HL-60 (cell line): ENCODE results near the gene DBX1.

Source experiments
- DNase-seq, 2 experiments: peaks; one replicate each; pipeline ENCODE4 v3.0.0-alpha.2; 2010 to 2020; ENCODE audit warnings: low read depth in 1 of 2, low spot score in 1 of 2
- H3K27ac ChIP-seq: fragments of 250-450 bp; sonication (Bioruptor Pico); replicated peaks from 2 replicates; pipeline ENCODE4 v1.5.1; 2020; ENCODE audit warnings: mild to moderate bottlenecking, moderate library complexity
- H3K27me3 ChIP-seq: fragments of 250-450 bp; sonication (Bioruptor Pico); 2 replicates; pipeline ENCODE4 v1.5.1; 2021; ENCODE audit warnings: mild to moderate bottlenecking, moderate library complexity; ENCODE audit not compliant: insufficient read depth, poor library complexity, severe bottlenecking
- H3K4me3 ChIP-seq: replicated peaks from 2 replicates; pipeline ENCODE4 v1.5.1; 2011; ENCODE audit warnings: mild to moderate bottlenecking, control low read depth, low read length; ENCODE audit not compliant: insufficient read depth
- GABPA ChIP-seq: IDR thresholded peaks from 2 replicates; pipeline ENCODE4 v1.6.1; 2012; ENCODE audit warnings: low read depth
- POLR2AphosphoS5 ChIP-seq: IDR thresholded peaks from 2 replicates; pipeline ENCODE4 v1.6.1; 2012; ENCODE audit warnings: low read depth
- SPI1 ChIP-seq: IDR thresholded peaks from 2 replicates; pipeline ENCODE4 v1.6.1; 2012; ENCODE audit warnings: low read depth, mild to moderate bottlenecking, borderline replicate concordance
- TF ChIP-seq, protein P1 (sequence below): IDR thresholded peaks from 2 replicates; pipeline ENCODE4 v1.6.1; 2012; ENCODE audit warnings: low read depth; ENCODE audit not compliant: insufficient replicate concordance
- TF ChIP-seq, protein P2 (sequence below): IDR thresholded peaks from one replicate; pipeline ENCODE4 v1.5.1; 2011; ENCODE audit warnings: low read length, control low read depth, inconsistent platforms; ENCODE audit not compliant: insufficient read depth

Gene DBX1

DNA sequence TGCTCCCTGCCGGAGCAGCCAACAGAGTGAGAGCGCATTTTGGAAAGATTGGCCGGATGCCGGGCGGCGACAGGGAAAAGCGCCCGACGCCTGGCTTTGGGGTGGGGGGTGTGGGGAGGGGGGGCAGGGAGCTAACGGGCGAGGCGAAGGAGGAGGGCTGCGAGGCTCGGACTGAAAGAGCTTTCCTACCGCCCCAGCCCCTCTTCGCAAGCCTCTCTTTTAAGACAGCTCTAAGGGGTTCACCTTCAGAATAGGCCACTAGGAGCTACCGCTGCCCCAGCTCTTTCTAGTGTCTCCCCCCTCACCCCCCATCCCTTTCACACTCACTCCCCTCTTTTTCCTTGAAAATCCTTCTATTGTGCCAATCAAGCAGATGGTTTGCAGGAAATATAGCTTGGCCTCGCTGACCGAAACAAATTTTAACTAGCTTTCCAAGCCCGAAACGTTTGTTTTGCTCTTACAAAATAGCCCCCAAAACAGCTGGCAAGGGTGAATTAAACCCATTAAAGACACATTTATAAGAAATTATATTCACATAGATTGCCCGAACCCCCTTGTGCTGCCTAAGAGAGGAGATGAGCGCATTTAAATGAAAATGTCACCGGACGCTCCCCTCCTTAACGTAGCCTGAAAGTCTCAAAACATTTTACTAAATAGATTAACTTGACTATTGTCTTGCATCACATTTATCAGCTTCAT is 3.7 kb upstream of the DBX1 start:
- Histone ChIP-seq H3K4me3 (no peak overlapping the region), H3K27me3 (peaks cover 46% of the 10 kb centered on the region), H3K27ac (no peak overlapping the region)
- TF ChIP-seq, protein P1, sequence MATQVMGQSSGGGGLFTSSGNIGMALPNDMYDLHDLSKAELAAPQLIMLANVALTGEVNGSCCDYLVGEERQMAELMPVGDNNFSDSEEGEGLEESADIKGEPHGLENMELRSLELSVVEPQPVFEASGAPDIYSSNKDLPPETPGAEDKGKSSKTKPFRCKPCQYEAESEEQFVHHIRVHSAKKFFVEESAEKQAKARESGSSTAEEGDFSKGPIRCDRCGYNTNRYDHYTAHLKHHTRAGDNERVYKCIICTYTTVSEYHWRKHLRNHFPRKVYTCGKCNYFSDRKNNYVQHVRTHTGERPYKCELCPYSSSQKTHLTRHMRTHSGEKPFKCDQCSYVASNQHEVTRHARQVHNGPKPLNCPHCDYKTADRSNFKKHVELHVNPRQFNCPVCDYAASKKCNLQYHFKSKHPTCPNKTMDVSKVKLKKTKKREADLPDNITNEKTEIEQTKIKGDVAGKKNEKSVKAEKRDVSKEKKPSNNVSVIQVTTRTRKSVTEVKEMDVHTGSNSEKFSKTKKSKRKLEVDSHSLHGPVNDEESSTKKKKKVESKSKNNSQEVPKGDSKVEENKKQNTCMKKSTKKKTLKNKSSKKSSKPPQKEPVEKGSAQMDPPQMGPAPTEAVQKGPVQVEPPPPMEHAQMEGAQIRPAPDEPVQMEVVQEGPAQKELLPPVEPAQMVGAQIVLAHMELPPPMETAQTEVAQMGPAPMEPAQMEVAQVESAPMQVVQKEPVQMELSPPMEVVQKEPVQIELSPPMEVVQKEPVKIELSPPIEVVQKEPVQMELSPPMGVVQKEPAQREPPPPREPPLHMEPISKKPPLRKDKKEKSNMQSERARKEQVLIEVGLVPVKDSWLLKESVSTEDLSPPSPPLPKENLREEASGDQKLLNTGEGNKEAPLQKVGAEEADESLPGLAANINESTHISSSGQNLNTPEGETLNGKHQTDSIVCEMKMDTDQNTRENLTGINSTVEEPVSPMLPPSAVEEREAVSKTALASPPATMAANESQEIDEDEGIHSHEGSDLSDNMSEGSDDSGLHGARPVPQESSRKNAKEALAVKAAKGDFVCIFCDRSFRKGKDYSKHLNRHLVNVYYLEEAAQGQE = no peak
- TF ChIP-seq SPI1 (no peak), GABPA (no peak), POLR2AphosphoS5 (no peak)
- TF ChIP-seq, protein P2, sequence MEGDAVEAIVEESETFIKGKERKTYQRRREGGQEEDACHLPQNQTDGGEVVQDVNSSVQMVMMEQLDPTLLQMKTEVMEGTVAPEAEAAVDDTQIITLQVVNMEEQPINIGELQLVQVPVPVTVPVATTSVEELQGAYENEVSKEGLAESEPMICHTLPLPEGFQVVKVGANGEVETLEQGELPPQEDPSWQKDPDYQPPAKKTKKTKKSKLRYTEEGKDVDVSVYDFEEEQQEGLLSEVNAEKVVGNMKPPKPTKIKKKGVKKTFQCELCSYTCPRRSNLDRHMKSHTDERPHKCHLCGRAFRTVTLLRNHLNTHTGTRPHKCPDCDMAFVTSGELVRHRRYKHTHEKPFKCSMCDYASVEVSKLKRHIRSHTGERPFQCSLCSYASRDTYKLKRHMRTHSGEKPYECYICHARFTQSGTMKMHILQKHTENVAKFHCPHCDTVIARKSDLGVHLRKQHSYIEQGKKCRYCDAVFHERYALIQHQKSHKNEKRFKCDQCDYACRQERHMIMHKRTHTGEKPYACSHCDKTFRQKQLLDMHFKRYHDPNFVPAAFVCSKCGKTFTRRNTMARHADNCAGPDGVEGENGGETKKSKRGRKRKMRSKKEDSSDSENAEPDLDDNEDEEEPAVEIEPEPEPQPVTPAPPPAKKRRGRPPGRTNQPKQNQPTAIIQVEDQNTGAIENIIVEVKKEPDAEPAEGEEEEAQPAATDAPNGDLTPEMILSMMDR = no peak
- no peak for DNase-seq

DNA sequence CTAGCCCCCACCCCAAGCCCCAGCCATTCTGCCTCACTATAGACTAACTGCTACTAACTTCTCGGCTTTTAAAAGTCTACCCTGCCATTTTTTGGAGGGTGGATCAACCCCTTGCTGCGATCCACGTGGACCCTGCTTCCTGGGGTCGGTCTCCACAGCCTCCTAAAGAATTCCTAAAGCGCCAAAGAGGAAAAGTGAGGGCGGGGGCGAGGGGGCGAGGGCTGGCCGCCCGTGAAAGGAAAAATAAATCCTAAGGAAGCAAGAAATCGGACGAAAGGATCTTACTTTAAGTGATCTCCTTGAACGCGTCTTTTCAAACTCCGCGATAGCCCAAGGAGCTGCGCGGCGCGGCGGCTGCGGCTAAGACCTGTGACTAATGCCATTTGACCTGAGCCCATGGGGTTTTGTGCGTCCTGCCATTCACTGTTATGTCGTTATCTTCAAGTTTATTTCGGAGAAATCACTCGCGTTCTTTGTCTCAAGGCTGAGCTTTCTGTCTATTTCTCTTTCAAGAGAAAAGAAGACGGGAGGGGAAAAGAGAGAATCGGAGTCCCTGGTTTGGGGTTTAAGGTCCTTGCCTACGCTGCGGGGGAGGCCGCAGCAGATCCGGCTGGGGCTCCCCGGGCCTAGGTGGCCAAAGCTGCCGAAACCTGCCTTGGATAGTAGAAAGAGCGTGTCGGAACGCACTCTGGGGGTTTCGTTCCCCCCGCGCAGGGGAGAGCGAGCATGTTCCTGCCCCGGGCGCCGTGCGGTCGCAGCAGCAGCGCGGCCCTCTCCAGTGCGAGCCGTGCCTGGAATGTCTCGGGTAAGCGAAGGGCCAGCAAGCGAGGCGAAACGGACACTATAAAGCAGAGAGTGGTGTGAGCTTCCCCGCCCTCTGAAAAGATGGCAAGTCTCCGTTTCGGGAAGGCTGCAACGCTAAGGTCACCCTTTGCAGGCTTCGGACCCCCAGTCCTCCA is 2.8 kb upstream of the DBX1 start:
- TF ChIP-seq, protein P2 = no peak
- TF ChIP-seq POLR2AphosphoS5 (no peak), GABPA (no peak), SPI1 (no peak)
- TF ChIP-seq, protein P1 = no peak
- DNase-seq = no peak
- Histone ChIP-seq H3K27ac (no peak overlapping the region), H3K27me3 (peaks cover 51% of the 10 kb centered on the region), H3K4me3 (no peak overlapping the region)

DNA sequence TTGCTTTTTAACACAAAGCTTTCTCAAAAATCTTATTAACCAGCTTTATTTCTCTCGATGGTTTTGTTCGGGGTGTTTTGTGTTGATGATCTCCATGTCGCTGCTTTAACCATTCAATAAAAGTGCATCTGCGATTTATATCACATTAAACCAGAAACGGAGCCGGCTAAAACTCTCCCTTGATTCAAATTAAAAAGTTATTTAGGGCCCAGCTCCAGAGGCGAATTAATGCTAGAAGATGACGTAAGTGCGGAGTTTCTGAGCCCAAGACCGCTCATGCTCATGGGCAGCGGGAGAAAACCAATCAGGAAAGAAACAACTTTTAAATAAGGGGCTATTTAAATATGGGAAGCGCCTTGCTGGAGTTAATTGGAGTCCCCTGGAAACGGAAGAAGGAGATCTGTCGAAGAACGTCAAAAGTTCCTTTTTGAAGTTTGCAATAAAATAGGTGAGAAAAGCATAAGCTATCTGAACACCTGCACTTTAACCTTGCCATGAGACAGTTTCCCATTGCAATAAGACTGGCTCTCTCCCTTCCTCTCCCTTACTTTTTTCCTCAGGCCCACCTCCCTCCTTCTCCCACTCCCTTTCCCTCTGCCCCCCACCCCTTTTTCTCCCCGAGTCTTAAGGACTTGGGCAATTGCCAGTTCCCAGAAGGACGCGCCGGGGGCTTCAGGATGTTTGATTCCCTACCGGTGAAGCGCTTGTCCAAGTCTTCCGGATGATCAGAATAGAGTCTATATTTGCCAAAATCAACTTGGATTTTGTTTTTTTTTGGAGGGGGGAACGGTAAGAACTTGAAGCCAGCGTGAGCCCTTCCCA is 1.9 kb upstream of the DBX1 start:
- TF ChIP-seq, protein P1 = no peak
- Histone ChIP-seq H3K27me3 (peaks cover 59% of the 10 kb centered on the region), H3K4me3 (no peak overlapping the region), H3K27ac (no peak overlapping the region)
- DNase-seq = no peak
